ENCODE data around the gene ATG13.
"Not testable (repeated sequence)": the region's sequence is repeated elsewhere in the genome, so short reads cannot be mapped to it uniquely, and the experiment has no call there.

Gene ATG13

GRCh38 chr11:46710821-46711269, 93.5 kb downstream of the ATG13 start:
- TF ChIP-seq, protein P1, sequence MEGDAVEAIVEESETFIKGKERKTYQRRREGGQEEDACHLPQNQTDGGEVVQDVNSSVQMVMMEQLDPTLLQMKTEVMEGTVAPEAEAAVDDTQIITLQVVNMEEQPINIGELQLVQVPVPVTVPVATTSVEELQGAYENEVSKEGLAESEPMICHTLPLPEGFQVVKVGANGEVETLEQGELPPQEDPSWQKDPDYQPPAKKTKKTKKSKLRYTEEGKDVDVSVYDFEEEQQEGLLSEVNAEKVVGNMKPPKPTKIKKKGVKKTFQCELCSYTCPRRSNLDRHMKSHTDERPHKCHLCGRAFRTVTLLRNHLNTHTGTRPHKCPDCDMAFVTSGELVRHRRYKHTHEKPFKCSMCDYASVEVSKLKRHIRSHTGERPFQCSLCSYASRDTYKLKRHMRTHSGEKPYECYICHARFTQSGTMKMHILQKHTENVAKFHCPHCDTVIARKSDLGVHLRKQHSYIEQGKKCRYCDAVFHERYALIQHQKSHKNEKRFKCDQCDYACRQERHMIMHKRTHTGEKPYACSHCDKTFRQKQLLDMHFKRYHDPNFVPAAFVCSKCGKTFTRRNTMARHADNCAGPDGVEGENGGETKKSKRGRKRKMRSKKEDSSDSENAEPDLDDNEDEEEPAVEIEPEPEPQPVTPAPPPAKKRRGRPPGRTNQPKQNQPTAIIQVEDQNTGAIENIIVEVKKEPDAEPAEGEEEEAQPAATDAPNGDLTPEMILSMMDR (IDR thresholded peaks at IDR 0.05; ENCODE audit: low read depth, low read length): no peak
- peak; percentile 95 for DNase-seq (ENCODE audit: low read depth, low spot score)
- in situ Hi-C loops (cut with HindIII; ENCODE audit: low sequenced_read_pairs): no loop called here

GRCh38 chr11:46711303-46711702, 94.0 kb downstream of the ATG13 start:
- H3K4me3 ChIP-seq (ENCODE audit: low read depth, low read length): no peak overlapping the region
- in situ Hi-C loops (cut with HindIII; ENCODE audit: low sequenced_read_pairs): no loop called here
- peak; percentile 27 for DNase-seq (ENCODE audit: low read depth, low spot score)
- TF ChIP-seq, protein P1 (IDR thresholded peaks at IDR 0.05; ENCODE audit: low read depth, low read length): no peak

More at GRCh38 chr11:46710821-46711269, 93.5 kb downstream of the ATG13 start:
- no peak overlapping the region for H3K4me3 ChIP-seq (ENCODE audit: low read depth, low read length)

DNA sequence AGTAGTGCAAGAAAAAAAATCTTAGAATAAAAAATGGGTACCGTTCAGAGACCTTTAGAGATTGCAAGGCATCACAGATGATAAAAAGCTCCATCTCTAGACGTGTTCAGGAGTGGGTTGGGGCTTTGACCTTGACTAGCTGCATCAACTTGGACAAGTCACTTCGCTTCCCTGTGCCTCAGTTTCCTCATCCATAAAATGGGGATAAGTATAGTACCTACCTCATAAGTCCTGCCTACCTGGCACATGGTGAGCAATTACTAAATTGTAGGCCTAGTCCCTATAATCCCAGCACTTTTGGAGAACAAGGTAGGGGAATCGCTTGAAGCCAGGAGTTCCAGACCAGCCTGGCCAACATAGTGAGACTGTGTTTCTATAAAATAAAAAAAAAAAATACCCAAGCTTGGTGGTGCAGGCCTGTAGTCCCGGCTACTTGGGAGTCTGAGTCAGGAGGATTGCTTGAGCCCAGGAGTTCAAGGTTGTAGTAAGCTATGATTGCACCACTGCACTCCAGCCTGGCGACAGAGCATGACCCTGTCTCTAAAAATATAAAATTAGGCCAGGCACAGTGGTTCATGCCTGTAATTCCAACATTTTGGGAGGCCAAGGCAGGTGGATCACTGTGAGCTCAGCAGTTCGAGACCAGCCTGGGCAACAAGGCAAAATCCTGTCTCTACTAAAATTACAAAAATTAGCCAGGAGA, 95.7 kb downstream of the ATG13 start:
- TF ChIP-seq, protein P1 (IDR thresholded peaks at IDR 0.05; ENCODE audit: low read depth, low read length): no peak
- no peak overlapping the region for H3K4me3 ChIP-seq (ENCODE audit: low read depth, low read length)
- in situ Hi-C loops (cut with HindIII; ENCODE audit: low sequenced_read_pairs): no loop called here
- no peak for DNase-seq (ENCODE audit: low read depth, low spot score)

DNA sequence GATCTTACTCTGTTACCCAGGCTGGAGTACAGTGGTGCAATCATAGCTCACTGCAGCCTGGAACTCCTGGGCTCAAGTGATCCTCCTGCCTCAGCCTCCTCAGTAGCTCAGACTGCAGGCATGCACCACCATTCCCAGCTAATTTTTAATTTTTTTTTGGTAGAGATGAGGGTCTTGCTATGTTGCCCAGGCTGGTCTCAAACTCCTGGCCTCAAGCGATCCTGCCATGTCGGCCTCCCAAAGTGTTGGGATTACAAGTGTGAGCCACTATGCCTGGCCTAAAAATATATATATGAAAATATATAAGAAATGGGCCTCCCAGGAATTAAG, 100.4 kb downstream of the ATG13 start:
- DNase-seq (ENCODE audit: low read depth, low spot score); H3K4me3 ChIP-seq (ENCODE audit: low read depth, low read length); in situ Hi-C loops (cut with HindIII; ENCODE audit: low sequenced_read_pairs): not testable (repeated sequence)

DNA sequence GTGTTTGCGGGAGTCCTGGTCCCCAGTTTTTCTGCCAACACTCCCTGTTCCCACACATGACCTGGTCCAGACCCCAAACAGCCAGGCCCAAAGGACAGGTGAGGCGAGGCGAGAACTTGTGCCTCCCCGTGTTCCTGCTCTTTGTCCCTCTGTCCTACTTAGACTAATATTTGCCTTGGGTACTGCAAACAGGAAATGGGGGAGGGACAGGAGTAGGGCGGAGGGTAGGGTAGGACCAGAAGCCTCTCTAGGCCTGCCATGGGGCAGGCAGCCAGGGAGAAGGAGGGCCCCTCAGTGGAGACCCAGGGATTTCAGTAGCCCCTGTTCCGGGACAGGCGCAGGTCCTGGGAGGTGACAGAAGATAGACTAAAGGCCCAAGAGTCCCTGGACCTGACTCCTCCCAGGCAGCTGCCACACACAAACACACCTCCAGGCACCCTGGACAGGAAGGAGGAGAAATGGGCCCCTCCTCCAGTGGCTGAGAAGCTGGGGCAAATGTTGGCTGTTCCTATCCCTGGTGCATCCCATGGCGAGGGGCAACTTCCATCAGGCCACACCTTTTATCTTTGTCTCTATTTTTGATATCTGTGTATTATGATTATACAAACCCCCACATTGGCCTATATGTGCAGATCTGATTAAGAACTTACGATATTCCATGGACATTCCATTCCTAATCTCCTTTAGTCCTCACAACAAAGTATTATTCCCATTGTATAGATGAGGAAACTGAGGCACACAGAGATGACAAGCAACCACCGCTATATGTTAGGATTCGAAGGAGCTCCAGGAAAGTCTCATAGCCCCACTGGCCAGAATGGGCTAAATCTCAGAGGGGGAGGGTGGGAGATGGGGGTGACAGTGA, 101.0 kb downstream of the ATG13 start:
- no peak overlapping the region for H3K4me3 ChIP-seq (ENCODE audit: low read depth, low read length)
- in situ Hi-C loops (cut with HindIII; ENCODE audit: low sequenced_read_pairs): no loop called here
- TF ChIP-seq, protein P1 (IDR thresholded peaks at IDR 0.05; ENCODE audit: low read depth, low read length): no peak
- DNase-seq (ENCODE audit: low read depth, low spot score): no peak

DNA sequence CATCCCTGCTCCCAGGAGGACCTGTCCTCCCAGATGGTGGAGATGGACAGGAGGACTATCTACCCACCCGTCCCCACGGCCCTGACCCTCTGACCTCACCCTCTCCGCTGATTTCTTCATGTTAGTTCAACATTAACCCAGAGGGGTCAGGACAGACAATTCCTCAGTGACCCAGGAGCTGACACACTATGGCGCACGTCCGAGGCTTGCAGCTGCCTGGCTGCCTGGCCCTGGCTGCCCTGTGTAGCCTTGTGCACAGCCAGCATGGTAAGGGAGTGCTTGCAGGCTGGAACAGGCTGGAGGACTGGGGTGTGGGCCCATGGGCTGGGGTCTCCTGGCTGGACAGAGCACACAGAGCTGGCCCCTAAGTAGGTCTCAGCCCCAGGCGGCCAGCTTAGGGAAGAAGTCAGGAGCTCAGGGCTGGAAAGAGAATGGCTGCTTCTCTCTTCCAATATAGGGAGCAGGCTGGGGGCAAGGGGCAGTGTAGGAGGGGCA, 101.7 kb downstream of the ATG13 start, which contains the start of gene F2:
Gene F2 (plus strand): TSS at position 166 of the 495 bp plus-strand sequence. CDS start 23 bp downstream, at position 189.
- in situ Hi-C loops (cut with HindIII; ENCODE audit: low sequenced_read_pairs): no loop called here
- TF ChIP-seq, protein P1 (IDR thresholded peaks at IDR 0.05; ENCODE audit: low read depth, low read length): no peak
- H3K4me3 ChIP-seq (ENCODE audit: low read depth, low read length): no peak within 1 kb of the TSS
- no peak for DNase-seq (ENCODE audit: low read depth, low spot score)
